HG03571 (cell line): ENCODE measurements around the gene KCNK7.

Source experiments
- ATAC-seq: cut with Tn5 transposase; IDR thresholded peaks from one replicate; pipeline ENCODE4 v1.9.1; 2021; ENCODE audit not compliant: unreplicated experiment

KCNK7 gene

DNA sequence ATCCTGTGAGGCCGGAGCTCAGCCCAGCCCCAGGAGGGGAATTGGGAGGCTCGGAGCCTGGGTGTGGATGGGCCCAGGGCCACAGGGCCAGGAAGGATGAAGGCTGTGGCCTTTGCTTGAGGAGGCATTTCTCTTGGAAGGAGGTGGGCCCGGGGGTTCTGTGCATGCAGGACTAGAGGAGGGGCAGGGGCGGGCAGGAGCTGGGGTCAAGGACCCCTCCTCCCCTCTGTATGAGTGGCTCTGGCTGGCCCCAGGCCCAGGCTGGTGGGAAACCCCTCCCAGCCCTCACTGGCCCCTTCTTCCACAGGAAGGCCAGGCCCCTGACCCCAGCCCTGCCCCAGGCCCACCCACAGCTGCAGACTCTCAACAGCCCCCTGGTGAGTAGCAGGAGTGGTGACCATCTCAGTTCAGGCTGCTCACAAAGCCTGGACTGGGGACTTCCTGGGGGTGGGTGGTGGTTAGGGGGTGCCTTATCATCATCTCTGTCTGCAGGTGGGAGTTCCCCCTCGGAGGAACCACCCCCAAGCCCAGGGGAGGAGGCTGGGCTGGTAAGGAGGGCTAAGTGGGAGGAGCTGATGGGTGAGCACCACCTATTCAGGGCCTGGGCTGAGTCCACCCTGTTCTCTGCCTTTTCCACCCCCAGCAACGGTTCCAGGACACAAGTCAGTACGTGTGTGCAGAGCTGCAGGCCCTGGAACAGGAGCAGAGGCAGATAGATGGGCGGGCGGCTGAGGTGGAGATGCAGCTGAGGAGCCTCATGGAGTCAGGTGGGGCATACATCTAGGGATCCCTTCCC is 6.0 kb downstream of the KCNK7 start:
- ATAC-seq = no peak

- peak; percentile 69 for ATAC-seq
These were observed 7.2 kb downstream of the KCNK7 start for GRCh38 chr11:65588199-65589054.

- no peak for ATAC-seq
These were observed 8.9 kb downstream of the KCNK7 start for GRCh38 chr11:65586676-65587075.

DNA sequence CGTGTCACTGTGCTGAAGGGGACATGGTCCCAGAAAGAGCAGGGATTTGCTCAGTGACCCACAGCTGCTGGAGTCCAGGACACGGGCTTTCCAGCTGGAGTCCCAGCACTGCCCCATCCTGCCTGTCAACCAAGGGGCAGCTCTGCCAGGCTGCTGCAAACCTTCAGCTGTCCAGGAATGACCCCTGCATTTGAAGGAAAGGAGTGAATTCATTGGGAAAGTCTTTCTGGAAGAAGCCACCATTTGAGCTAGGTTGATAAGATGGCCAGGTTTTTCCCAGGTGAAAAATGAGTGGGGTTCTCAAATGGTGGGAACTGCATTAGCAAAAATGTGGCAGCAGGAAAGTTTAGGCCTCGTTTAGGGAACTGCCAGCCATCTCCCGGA is 9.4 kb downstream of the KCNK7 start:
- ATAC-seq = no peak

GRCh38 chr11:65585396-65586246 is 10.0 kb downstream of the KCNK7 start:
- no peak for ATAC-seq

DNA sequence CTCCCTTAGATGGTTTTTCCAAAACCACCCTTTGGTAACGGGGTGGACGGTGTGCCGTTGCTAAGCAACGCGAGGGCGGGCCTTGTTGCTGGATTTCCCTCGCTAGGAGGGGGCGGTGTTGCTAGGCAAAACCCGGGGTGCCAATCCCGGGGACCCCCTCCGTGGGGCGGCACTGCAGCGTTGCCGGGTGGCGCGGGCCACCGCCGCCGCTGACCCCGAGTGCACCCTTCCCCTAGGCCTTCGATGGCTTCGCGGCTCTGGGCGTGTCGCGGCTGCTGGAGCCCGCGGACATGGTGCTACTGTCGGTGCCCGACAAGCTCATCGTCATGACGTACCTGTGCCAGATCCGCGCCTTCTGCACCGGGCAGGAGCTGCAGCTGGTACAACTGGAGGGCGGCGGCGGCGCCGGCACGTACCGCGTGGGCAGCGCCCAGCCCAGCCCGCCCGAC is 10.9 kb downstream of the KCNK7 start:
- no peak for ATAC-seq

DNA sequence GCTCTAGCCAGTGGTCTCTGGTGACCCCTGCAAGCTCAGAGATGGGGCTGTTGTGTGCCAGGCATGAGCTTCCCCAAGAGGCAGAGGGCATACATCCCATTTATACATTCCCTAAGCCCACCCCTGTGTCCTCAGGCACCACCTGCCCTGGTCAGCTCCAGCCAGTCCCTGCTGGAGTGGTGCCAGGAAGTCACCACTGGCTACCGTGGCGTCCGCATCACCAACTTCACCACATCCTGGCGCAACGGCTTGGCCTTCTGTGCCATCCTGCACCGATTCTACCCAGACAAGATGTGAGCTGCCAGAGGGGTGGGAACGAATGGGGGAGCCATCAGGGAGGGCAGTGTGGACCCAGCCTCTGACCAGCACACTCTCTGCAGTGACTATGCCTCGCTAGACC is 11.5 kb downstream of the KCNK7 start:
- ATAC-seq = no peak

DNA sequence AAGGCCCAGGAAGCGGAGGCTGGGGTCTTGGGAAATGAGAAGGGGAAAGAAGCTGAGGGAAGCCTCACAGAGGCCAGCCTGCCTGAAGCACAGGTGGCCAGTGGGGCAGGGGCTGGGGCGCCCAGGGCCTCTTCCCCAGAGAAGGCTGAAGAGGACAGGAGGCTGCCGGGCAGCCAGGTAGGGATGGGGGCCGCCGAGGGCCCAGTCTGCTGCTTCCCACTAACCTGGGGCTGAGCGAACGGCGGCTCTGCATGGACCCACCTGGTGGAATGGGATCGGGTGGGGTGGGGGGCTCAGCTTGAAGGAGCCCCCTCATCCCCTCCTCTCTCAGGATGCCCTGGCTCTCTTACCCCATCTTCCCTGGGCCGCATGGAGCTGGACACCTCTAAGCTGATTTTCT is 12.0 kb downstream of the KCNK7 start:
- no peak for ATAC-seq

- ATAC-seq = no peak
These were observed 13.7 kb downstream of the KCNK7 start for GRCh38 chr11:65581928-65582327.

- no peak for ATAC-seq
These were observed 14.8 kb downstream of the KCNK7 start for GRCh38 chr11:65580756-65581155.

DNA sequence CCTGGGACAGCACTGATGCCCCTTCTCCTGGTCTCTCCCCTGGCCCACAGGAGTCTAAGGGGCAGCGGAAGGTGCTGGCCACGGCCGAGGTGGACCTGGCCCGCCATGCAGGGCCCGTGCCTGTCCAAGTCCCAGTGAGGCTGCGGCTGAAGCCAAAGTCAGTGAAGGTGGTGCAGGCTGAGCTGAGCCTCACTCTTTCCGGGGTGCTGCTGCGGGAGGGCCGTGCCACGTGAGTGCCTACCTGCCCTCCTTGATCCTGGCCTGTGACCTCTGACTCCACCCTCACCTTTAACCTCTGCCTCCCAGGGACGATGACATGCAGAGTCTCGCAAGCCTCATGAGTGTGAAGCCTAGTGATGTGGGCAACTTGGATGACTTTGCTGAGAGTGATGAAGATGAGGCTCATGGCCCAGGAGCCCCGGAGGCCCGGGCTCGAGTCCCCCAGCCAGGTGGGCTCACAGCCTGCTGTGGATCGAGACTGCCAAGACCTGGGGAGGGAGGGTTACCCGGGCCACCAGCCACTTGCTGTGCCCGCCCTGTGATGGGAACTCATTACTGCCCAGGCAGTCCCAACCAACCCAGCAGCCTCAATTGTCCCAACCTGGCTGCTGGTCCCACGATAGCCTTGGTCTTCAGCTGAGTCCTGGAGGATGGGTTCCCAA is 15.4 kb downstream of the KCNK7 start:
- no peak for ATAC-seq

DNA sequence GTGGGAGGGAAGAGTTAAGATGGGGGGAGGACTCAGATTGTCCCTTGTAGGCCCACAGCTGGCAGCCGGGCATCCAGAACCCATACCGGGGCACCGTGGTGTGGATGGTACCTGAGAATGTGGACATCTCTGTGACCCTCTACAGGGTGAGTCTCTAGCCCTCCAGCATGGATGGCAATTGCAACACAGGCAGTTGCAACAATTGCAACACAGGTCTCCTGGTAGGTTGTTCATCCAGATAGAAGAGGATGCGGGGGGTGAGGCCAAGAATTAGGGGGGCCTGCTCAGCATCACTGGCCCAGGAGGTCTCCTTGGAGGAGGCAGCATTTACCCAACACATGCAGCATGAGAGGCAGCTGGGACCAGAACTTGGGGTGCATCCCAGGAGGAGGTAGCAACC is 16.3 kb downstream of the KCNK7 start:
- no peak for ATAC-seq

- ATAC-seq = no peak
These were observed 16.9 kb downstream of the KCNK7 start for GRCh38 chr11:65578667-65579066.

- ATAC-seq = no peak
These were observed 17.5 kb downstream of the KCNK7 start for GRCh38 chr11:65578134-65578533.

DNA sequence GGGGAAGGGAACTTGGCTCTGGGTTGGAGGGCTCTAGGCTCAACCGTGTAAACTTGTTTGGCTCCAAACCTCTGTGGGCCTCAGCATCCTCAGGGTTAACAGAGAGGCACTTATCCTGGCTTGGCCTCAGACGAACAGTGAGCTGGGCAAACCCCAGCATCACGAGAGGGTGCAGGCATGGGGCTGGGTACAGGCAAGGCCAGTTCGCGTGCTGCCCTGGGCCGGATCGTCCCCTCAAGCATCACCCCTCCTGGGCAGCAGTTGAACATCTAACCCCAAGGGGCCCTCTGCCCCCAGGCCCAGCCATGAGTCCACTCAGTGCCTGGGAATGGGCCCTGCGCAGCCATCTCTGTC is 17.9 kb downstream of the KCNK7 start:
- no peak for ATAC-seq

DNA sequence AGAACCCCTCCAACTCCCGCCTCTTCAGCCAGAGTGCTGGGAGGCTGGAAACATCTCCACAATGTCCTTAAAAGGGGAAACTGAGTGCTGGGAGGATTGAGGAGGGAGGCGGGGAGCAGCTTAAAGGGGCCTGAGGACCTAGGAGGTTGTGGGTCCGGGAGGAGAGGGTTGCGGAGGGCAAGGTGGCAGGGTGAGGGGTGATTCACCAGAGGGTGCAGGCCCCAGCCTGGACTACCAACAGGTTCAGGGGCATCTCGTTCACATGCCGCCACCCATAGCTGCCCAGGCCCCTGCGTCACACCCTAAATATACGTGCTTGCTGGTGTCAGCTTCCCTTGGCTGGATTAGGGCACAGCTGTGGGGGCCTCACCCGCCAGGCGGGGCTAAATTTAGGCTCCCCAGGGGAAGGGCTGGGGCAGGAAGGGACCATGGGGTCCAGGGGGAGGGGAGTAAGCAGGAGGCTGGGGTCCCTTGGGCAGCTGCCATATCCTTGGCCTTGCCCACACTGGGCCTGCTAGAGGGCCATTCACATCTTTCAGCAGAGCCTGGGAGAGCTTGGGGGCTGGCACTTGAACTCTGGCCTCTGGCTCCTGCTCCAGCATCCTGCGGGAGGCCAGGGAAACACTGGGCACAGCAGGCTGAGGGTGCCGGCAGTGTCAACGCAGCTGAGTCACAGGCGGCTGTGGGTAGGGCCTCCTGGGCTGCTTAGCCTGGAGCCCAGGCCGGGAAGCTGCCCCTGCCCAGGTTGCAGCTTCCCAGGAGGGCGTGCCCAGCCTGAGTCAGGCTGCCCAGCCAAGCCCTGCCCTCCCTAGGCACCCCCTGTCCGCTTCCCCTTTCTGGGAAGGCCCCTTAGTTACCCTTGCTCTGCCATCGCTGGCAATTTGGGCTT is 18.5 kb downstream of the KCNK7 start:
- no peak for ATAC-seq

DNA sequence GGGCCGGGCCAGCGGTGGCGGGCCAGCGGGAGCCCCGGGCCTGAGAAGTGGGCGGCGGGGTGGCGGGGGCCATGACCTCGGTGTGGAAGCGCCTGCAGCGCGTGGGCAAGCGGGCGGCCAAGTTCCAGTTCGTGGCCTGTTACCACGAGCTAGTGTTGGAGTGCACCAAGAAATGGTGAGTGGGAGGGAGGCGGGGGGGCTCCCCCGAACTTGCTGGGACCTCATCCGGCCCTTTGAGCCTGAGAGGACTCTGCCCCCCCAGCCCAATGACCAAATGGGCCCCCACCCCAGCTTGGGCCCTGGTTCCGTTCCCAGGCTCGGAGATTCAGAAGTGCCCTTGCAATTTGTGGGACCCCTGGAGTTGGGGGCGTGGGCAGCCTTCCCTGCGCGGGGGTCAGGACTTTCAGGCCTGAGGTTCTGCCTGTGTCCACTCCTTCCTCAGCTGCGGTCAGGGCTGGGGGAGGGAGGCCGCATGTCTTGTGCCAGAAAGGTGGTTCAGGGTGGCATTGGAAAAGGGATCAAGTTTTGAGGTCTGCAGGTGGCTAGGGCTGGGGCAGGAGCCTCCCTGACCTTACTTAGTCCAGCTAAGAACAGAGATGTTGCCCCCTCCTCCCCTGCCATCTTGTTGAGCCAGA is 19.3 kb downstream of the KCNK7 start:
- ATAC-seq = no peak

GRCh38 chr11:65575568-65576231 is 19.9 kb downstream of the KCNK7 start, which contains the start of gene EHBP1L1:
Gene EHBP1L1, plus strand, starts transcription at chr11:65576053. Its CDS starts 250 bp downstream, at chr11:65576303.
- ATAC-seq = no peak
